PC-3 (cell line): Measurements from ENCODE around the gene ERGIC1. TPM values are rescaled to one million over a fixed set of nuclear protein-coding genes. Genes with fewer than 3 reads are reported as not detected.
"Not testable (repeated sequence)": the region's sequence is repeated elsewhere in the genome, so short reads cannot be mapped to it uniquely, and the experiment has no call there.

Experiments used
- ATAC-seq: fragments of 200-7000 bp; cut with Tn5 transposase; 2 replicates; pipeline ENCODE4 v1.9.1; 2020; ENCODE audit warnings: mild to moderate bottlenecking, moderate library complexity
- BruUV-seq: library from RNA; stranded (reverse); fragments of 400-500 nt; replicated peaks from 2 replicates; lab custom pipeline; 2021; lab: Mats Ljungman, UMichigan
- CTCF ChIA-PET: fragments of 300-600 bp; sonication (Branson Sonifier 250); formaldehyde crosslinking; loops from one replicate; lab custom pipeline; 2022; ENCODE audit warnings: antibody characterized with exemption; lab: Charles Lee
- POLR2A ChIA-PET: fragments of 300-600 bp; sonication (Branson Sonifier 250); formaldehyde crosslinking; loops from one replicate; lab custom pipeline; 2022; ENCODE audit warnings: antibody characterized with exemption; ENCODE audit not compliant: unreplicated experiment; lab: Charles Lee
- DNase-seq: peaks from one replicate; pipeline ENCODE4 v3.0.0-alpha.2; 2015
- H2AFZ ChIP-seq: fragments of 300-600 bp; sonication (generic); 2 replicates; pipeline ENCODE4 v1.6.0; 2016; ENCODE audit warnings: antibody characterized with exemption, low read length
- H3F3A ChIP-seq: fragments of 300-600 bp; sonication (generic); one replicate; pipeline ENCODE4 v1.6.0; 2017; ENCODE audit warnings: antibody characterized with exemption, low read length, control low read depth, mild to moderate bottlenecking; ENCODE audit not compliant: unreplicated experiment
- H3K27ac ChIP-seq: fragments of 300-600 bp; sonication (generic); 2 replicates; pipeline ENCODE4 v1.5.1; 2016; ENCODE audit warnings: mild to moderate bottlenecking, low read length
- H3K27me3 ChIP-seq: fragments of 300-600 bp; sonication (generic); 2 replicates; pipeline ENCODE4 v1.6.1; 2016; ENCODE audit warnings: low read length, mixed read lengths
- H3K36me3 ChIP-seq: fragments of 300-600 bp; sonication (generic); 2 replicates; pipeline ENCODE4 v1.6.1; 2016; ENCODE audit warnings: low read depth, mixed run types, low read length, mixed read lengths
- H3K4me1 ChIP-seq: fragments of 300-600 bp; sonication (generic); 2 replicates; pipeline ENCODE4 v1.5.1; 2016; ENCODE audit warnings: low read length; ENCODE audit not compliant: insufficient read depth
- H3K4me2 ChIP-seq: fragments of 300-600 bp; sonication (generic); 2 replicates; pipeline ENCODE4 v1.6.0; 2016; ENCODE audit warnings: low read length
- H3K4me3 ChIP-seq: fragments of 300-600 bp; sonication (generic); 2 replicates; pipeline ENCODE4 v1.5.1; 2016; ENCODE audit warnings: mild to moderate bottlenecking, low read length, mixed read lengths
- H3K79me2 ChIP-seq: fragments of 300-600 bp; sonication (generic); 2 replicates; pipeline ENCODE4 v1.6.1; 2017; ENCODE audit warnings: low read length, mixed read lengths
- H3K9ac ChIP-seq: fragments of 300-600 bp; sonication (generic); 2 replicates; pipeline ENCODE4 v1.6.0; 2016; ENCODE audit warnings: mild to moderate bottlenecking, low read length
- H3K9me2 ChIP-seq: fragments of 300-600 bp; sonication (generic); replicated peaks from 2 replicates; pipeline ENCODE4 v1.6.1; 2016; ENCODE audit warnings: mixed run types, low read length, mixed read lengths
- H3K9me3 ChIP-seq: fragments of 300-600 bp; sonication (generic); 2 replicates; pipeline ENCODE4 v1.6.1; 2016; ENCODE audit warnings: low read length, mixed read lengths
- H4K20me1 ChIP-seq: fragments of 300-600 bp; sonication (generic); 2 replicates; pipeline ENCODE4 v1.6.1; 2016; ENCODE audit warnings: low read length, mixed read lengths
- EZH2 ChIP-seq: fragments of 300-600 bp; sonication (generic); IDR thresholded peaks from one replicate; pipeline ENCODE4 v1.6.1; 2017; ENCODE audit warnings: antibody characterized with exemption, mild to moderate bottlenecking, low read length; ENCODE audit not compliant: unreplicated experiment
- EZH2phosphoT487 ChIP-seq: fragments of 300-600 bp; sonication (generic); IDR thresholded peaks from 2 replicates; pipeline ENCODE4 v1.6.1; 2018; ENCODE audit warnings: mild to moderate bottlenecking, antibody characterized with exemption, low read length, borderline replicate concordance
- intact Hi-C: fragments of 100-400 bp; cut with micrococcal nuclease; formaldehyde crosslinking; loops from 2 replicates; pipeline ENCODE4 v1.9.0; 2023
- total RNA-seq: library from RNA; depleted of rRNA; stranded (reverse); fragments of >200 nt; gene quantifications from 2 replicates; pipeline ENCODE4 v1.2.3, GENCODE V29; 2014
- TF ChIP-seq, protein P1 (sequence below): fragments of 300-600 bp; sonication (generic); conservative IDR thresholded peaks from 2 replicates; pipeline ENCODE4 v1.5.1; 2017; ENCODE audit warnings: antibody characterized with exemption, low read depth, mild to moderate bottlenecking, low read length

The ERGIC1 gene
- total RNA-seq, 1 experiment from 2014 or later, result 148 TPM

- Histone ChIP-seq H4K20me1 (peaks cover 3% of the 10 kb centered on the region; the same call in 1 of the 2 replicates), H3K9me2 (no peaks in the 10 kb centered on the region), H3K27ac (no peak overlapping the region), H3K4me2 (no peak overlapping the region), H3K9ac (no peak overlapping the region), H3F3A (no peaks in the 10 kb centered on the region), H2AFZ (no peak overlapping the region), H3K9me3 (no peaks in the 10 kb centered on the region), H3K4me3 (no peak overlapping the region), H3K79me2 (peaks cover 94% of the 10 kb centered on the region), H3K36me3 (peaks cover 6% of the 10 kb centered on the region), H3K4me1 (0 out of 2 replicates have a peak, but pooled peaks cover 7% of the 10 kb centered on the region), H3K27me3 (no peaks in the 10 kb centered on the region)
- CTCF ChIA-PET, result no interaction called here
- POLR2A ChIA-PET, result no interaction called here
- BruUV-seq, result no TSS peak
- DNase-seq, result no peak
- TF ChIP-seq, protein P1, sequence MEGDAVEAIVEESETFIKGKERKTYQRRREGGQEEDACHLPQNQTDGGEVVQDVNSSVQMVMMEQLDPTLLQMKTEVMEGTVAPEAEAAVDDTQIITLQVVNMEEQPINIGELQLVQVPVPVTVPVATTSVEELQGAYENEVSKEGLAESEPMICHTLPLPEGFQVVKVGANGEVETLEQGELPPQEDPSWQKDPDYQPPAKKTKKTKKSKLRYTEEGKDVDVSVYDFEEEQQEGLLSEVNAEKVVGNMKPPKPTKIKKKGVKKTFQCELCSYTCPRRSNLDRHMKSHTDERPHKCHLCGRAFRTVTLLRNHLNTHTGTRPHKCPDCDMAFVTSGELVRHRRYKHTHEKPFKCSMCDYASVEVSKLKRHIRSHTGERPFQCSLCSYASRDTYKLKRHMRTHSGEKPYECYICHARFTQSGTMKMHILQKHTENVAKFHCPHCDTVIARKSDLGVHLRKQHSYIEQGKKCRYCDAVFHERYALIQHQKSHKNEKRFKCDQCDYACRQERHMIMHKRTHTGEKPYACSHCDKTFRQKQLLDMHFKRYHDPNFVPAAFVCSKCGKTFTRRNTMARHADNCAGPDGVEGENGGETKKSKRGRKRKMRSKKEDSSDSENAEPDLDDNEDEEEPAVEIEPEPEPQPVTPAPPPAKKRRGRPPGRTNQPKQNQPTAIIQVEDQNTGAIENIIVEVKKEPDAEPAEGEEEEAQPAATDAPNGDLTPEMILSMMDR, result no peak
- TF ChIP-seq EZH2phosphoT487 (no peak), EZH2 (no peak)
- no peak for ATAC-seq
- intact Hi-C loops, result no loop called here
These were observed 11.5 kb downstream of the ERGIC1 start for GRCh38 chr5:172845576-172845975.

DNA sequence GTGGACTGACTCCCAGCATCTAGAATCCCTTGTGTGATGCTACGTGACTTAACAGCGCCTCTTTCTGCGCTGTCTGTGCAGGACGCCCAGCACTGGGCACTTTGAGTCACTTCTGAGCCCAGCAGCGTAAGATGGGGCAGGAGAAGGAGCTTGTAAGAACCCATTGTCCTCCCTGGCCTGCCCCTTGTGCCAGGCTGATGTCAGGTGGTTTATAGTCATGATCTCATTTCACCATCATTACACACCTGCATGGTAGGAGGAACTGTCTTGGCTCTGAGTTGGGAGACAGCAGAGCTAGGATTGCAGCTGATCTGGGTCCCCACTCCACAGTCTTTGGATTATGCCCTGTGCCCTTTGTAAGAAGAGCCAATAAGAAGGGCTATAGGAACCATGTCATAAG lies 12.2 kb downstream of the ERGIC1 start:
- no peak for DNase-seq
- no peak overlapping the region for H3K4me2 ChIP-seq
- H3K9me3 ChIP-seq, result no peaks in the 10 kb centered on the region
- H3K4me1 ChIP-seq, result 0 out of 2 replicates have a peak, but pooled peaks cover 7% of the 10 kb centered on the region
- H3K27ac ChIP-seq, result no peak overlapping the region
- H3F3A ChIP-seq, result no peaks in the 10 kb centered on the region
- peaks cover 90% of the 10 kb centered on the region for H3K79me2 ChIP-seq
- no peak overlapping the region for H3K4me3 ChIP-seq
- peaks cover 6% of the 10 kb centered on the region for H3K36me3 ChIP-seq
- peaks cover 3% of the 10 kb centered on the region; the same call in 1 of the 2 replicates for H4K20me1 ChIP-seq
- intact Hi-C loops, result no loop called here
- CTCF ChIA-PET, result interaction anchor here (0.6 kb wide), 1 partner anchor 325 kb away, joined by 3 read pairs; no protein-coding TSS in a partner anchor
- no peaks in the 10 kb centered on the region for H3K9me2 ChIP-seq
- TF ChIP-seq EZH2 (no peak), EZH2phosphoT487 (no peak)
- TF ChIP-seq, protein P1, result no peak
- BruUV-seq, result no TSS peak
- no peak overlapping the region for H3K9ac ChIP-seq
- no peaks in the 10 kb centered on the region for H3K27me3 ChIP-seq
- no peak for ATAC-seq
- POLR2A ChIA-PET, result interaction anchor here (0.6 kb wide), 1 partner anchor 118 kb away, joined by 3 read pairs; no protein-coding TSS in a partner anchor
- no peak overlapping the region for H2AFZ ChIP-seq

GRCh38 chr5:172846677-172847076 lies 12.6 kb downstream of the ERGIC1 start:
- H3K9ac ChIP-seq, result no peak overlapping the region
- TF ChIP-seq, protein P1, result no peak
- TF ChIP-seq EZH2phosphoT487, result no peak
- no peak for TF ChIP-seq EZH2
- H3K36me3 ChIP-seq, result peaks cover 6% of the 10 kb centered on the region
- ATAC-seq, result no peak
- H3K9me3 ChIP-seq, result no peaks in the 10 kb centered on the region
- ChIA-PET POLR2A (interaction anchor here (0.6 kb wide), 1 partner anchor 118 kb away, joined by 3 read pairs; no protein-coding TSS in a partner anchor), CTCF (interaction anchor here (0.6 kb wide), 1 partner anchor 325 kb away, joined by 3 read pairs; no protein-coding TSS in a partner anchor)
- H3K4me1 ChIP-seq, result 0 out of 2 replicates have a peak, but pooled peaks cover 7% of the 10 kb centered on the region
- peaks cover 90% of the 10 kb centered on the region for H3K79me2 ChIP-seq
- H3K27ac ChIP-seq, result no peak overlapping the region
- intact Hi-C loops, result no loop called here
- H3K4me3 ChIP-seq, result no peak overlapping the region
- H3K27me3 ChIP-seq, result no peaks in the 10 kb centered on the region
- no peak overlapping the region for H3K4me2 ChIP-seq
- no peaks in the 10 kb centered on the region for H3F3A ChIP-seq
- peaks cover 3% of the 10 kb centered on the region; the same call in 1 of the 2 replicates for H4K20me1 ChIP-seq
- no peak overlapping the region for H2AFZ ChIP-seq
- no peaks in the 10 kb centered on the region for H3K9me2 ChIP-seq
- DNase-seq, result no peak
- BruUV-seq, result no TSS peak

DNA sequence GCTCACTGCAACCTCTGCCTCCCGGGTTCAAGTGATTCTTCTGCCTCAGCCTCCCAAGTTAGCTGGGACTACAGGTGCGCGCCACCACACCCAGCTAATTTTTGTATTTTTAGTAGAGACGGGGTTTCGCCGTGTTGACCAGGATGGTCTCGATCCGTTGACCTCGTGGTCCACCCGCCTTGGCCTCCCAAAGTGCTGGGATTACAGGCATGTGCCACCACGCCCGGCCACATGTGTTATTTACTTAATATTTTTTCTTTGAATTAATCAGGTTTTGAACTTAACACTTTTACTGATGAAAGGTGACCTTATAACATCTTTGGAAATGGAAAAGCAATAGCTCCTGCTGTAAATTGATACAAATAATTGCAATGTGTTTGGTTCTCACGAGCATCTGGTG lies 13.5 kb downstream of the ERGIC1 start:
- H3K4me1 ChIP-seq, intact Hi-C loops, POLR2A ChIA-PET, H3K9me3 ChIP-seq, DNase-seq, CTCF ChIA-PET, H3K27me3 ChIP-seq, H3K27ac ChIP-seq, H3K4me2 ChIP-seq, H2AFZ ChIP-seq, H4K20me1 ChIP-seq, H3K9me2 ChIP-seq, H3K36me3 ChIP-seq, H3F3A ChIP-seq, ATAC-seq, H3K4me3 ChIP-seq, BruUV-seq, H3K9ac ChIP-seq: not testable (repeated sequence)
- H3K79me2 ChIP-seq, result peaks cover 90% of the 10 kb centered on the region
